ENCODE data around the gene SGTA. TPM values are rescaled to one million over a fixed set of nuclear protein-coding genes. Genes with fewer than 3 reads are reported as not detected.

Gene SGTA
- total and polyA plus RNA-seq, 2 of the 4 experiments (the other 2 are of a cell fraction): 17.4 to 72.9 TPM

DNA sequence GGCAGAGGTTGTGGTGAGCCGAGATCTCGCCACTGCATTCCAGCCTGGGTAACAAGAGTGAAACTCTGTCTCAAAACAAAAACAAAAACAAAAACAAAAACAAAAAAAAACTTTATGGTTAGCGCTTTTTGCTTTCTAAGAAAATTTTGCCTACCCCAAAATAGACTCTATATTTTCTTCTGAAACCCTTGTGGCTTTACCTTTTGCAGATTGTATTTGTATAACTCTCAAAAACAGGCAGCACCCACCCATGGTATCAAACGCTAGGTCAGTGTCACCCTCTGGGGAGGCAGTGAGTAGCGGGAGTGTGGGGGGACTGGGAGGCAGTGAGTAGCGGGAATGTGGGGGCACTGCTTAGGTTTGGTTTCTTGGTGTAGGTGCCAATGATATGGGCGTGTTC lies 35.7 kb downstream of the SGTA start:
- no peak overlapping the region for H2AK5ac ChIP-seq (ENCODE audit: low read depth, low read length)
- TF ChIP-seq MXI1 (IDR thresholded peaks at IDR 0.05; ENCODE audit: borderline replicate concordance, low read depth, low read length) (no peak), CHD1 (IDR thresholded peaks at IDR 0.05; ENCODE audit: low read depth, low read length) (no peak), CEBPB (IDR thresholded peaks at IDR 0.05; ENCODE audit: low read depth, low read length) (no peak), BHLHE40 (IDR thresholded peaks at IDR 0.05; ENCODE audit: low read depth, low read length) (no peak), RCOR1 (IDR thresholded peaks at IDR 0.05; ENCODE audit: insufficient replicate concordance, low read length) (no peak), MAZ (IDR thresholded peaks at IDR 0.05; ENCODE audit: borderline replicate concordance, low read depth, low read length) (no peak), RFX5 (IDR thresholded peaks at IDR 0.05; ENCODE audit: low read depth, low read length) (no peak), POLR2A (IDR thresholded peaks at IDR 0.05; ENCODE audit: low read depth, low read length) (no peak)
- TF ChIP-seq, protein P1, sequence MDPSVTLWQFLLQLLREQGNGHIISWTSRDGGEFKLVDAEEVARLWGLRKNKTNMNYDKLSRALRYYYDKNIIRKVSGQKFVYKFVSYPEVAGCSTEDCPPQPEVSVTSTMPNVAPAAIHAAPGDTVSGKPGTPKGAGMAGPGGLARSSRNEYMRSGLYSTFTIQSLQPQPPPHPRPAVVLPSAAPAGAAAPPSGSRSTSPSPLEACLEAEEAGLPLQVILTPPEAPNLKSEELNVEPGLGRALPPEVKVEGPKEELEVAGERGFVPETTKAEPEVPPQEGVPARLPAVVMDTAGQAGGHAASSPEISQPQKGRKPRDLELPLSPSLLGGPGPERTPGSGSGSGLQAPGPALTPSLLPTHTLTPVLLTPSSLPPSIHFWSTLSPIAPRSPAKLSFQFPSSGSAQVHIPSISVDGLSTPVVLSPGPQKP (IDR thresholded peaks at IDR 0.05; ENCODE audit: borderline replicate concordance, low read depth, low read length): no peak
- TF ChIP-seq, protein P2, sequence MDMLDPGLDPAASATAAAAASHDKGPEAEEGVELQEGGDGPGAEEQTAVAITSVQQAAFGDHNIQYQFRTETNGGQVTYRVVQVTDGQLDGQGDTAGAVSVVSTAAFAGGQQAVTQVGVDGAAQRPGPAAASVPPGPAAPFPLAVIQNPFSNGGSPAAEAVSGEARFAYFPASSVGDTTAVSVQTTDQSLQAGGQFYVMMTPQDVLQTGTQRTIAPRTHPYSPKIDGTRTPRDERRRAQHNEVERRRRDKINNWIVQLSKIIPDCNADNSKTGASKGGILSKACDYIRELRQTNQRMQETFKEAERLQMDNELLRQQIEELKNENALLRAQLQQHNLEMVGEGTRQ (IDR thresholded peaks at IDR 0.05; ENCODE audit: low read depth, low read length): no peak
- TF ChIP-seq, protein P3, sequence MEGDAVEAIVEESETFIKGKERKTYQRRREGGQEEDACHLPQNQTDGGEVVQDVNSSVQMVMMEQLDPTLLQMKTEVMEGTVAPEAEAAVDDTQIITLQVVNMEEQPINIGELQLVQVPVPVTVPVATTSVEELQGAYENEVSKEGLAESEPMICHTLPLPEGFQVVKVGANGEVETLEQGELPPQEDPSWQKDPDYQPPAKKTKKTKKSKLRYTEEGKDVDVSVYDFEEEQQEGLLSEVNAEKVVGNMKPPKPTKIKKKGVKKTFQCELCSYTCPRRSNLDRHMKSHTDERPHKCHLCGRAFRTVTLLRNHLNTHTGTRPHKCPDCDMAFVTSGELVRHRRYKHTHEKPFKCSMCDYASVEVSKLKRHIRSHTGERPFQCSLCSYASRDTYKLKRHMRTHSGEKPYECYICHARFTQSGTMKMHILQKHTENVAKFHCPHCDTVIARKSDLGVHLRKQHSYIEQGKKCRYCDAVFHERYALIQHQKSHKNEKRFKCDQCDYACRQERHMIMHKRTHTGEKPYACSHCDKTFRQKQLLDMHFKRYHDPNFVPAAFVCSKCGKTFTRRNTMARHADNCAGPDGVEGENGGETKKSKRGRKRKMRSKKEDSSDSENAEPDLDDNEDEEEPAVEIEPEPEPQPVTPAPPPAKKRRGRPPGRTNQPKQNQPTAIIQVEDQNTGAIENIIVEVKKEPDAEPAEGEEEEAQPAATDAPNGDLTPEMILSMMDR (conservative IDR thresholded peaks at IDR 0.05; ENCODE audit: low read depth, low read length): no peak
- no peak overlapping the region for H2BK20ac ChIP-seq (ENCODE audit: low read depth, low read length)
- H3K4me3 ChIP-seq (ENCODE audit: insufficient read depth, low read depth, low read length): no peak overlapping the region
- no peak overlapping the region for H3K23ac ChIP-seq (ENCODE audit: low read depth, low read length)
- no peak overlapping the region for H2BK120ac ChIP-seq (ENCODE audit: low read depth, low read length)
- H3K27me3 ChIP-seq (ENCODE audit: control insufficient read depth, insufficient read depth, low read length): peaks cover 1% of the 10 kb centered on the region; the same call in 1 of the 2 replicates
- H3K4ac ChIP-seq (ENCODE audit: low read depth, low read length): no peak overlapping the region
- H4K5ac ChIP-seq (ENCODE audit: low read depth, low read length): no peak overlapping the region
- H3K9ac ChIP-seq (ENCODE audit: low read depth, low read length): no peak overlapping the region
- WGBS, 2 experiments (ENCODE audit: extremely low coverage in 2 of 2, insufficient read length in 1 of 2): 53% methylated on average over 3 of the region's 7 CpGs; no CpG with 5 or more reads in 1 of the 2 experiments
- H4K20me1 ChIP-seq (ENCODE audit: insufficient read depth, low read length): no peaks in the 10 kb centered on the region
- H2AK9ac ChIP-seq (replicated peaks; ENCODE audit: low read depth, low read length, poor library complexity): no peak overlapping the region
- no peak overlapping the region for H2BK5ac ChIP-seq (ENCODE audit: low read depth, low read length, poor library complexity, severe bottlenecking)
- no peak overlapping the region for H3K56ac ChIP-seq (ENCODE audit: extremely low read depth, insufficient read depth, low read length)
- H3K9me3 ChIP-seq (ENCODE audit: control insufficient read depth, insufficient read depth, low read length): no peaks in the 10 kb centered on the region
- in situ Hi-C loops (cut with MboI; ENCODE audit: low sequenced_read_pairs): loop anchor here (5.0 kb wide), 1 partner anchor 100 kb away; no protein-coding TSS in a partner anchor
- POLR2A ChIA-PET (ENCODE audit: unreplicated experiment): no interaction called here
- ATAC-seq (ENCODE audit: low read depth) (no peak), DNase-seq (no peak)
- H3K14ac ChIP-seq (replicated peaks; ENCODE audit: low read depth, low read length): no peak overlapping the region
- no peaks in the 10 kb centered on the region for H3K9me1 ChIP-seq (ENCODE audit: insufficient read depth, low read length)
- no peak overlapping the region for H3K4me2 ChIP-seq (ENCODE audit: low read depth, low read length)
- no peaks in the 10 kb centered on the region for H3K79me1 ChIP-seq (ENCODE audit: low read depth in 1 of 2, low read length in 2 of 2)
- H3K36me3 ChIP-seq (ENCODE audit: control insufficient read depth, insufficient read depth, low read length): no peaks in the 10 kb centered on the region
- CTCF ChIA-PET: interaction anchor here (3.2 kb wide), 1 partner anchor 99 kb away, joined by 28 read pairs; no protein-coding TSS in a partner anchor
- intact Hi-C loops (cut with micrococcal nuclease): loop anchor here (10.0 kb wide), 1 partner anchor 273 kb away; the partner anchor contains the start of gene GADD45B
- H2AFZ ChIP-seq (replicated peaks; ENCODE audit: low read length, poor library complexity): no peak overlapping the region
- H2BK15ac ChIP-seq (ENCODE audit: low read depth, low read length): no peak overlapping the region
- H3K4me1 ChIP-seq (ENCODE audit: control insufficient read depth, insufficient read depth, low read length): no peaks in the 10 kb centered on the region
- dilution Hi-C loops (cut with HindIII; ENCODE audit: low sequenced_read_pairs, unreplicated experiment): no loop called here
- H3K27ac ChIP-seq (ENCODE audit: insufficient read depth, low read length): no peak overlapping the region
- no peak overlapping the region for H4K8ac ChIP-seq (ENCODE audit: low read depth in 2 of 2, low read length in 2 of 2)
- no peak overlapping the region for H4K91ac ChIP-seq (ENCODE audit: insufficient read depth, low read depth, low read length)
- no peak overlapping the region for H3K18ac ChIP-seq (ENCODE audit: low read depth, low read length)
- no TSS peak for BruUV-seq (replicated peaks)

Data from IMR-90 (cell line).